DMS153 treated with DMSO at 0.1 percent for 48 hours (cell line): ENCODE measurements around the gene HTRA3.

Experiments used
- DNase-seq: peaks from one replicate; lab custom pipeline; 2025; ENCODE audit not compliant: unreplicated experiment; lab: John Stamatoyannopoulos, UW

The HTRA3 gene

GRCh38 chr4:8290701-8290970 is 21.1 kb downstream of the HTRA3 start:
- DNase-seq = no peak

GRCh38 chr4:8291036-8291682 is 21.6 kb downstream of the HTRA3 start:
- DNase-seq = no peak

- no peak for DNase-seq
These were observed 22.3 kb downstream of the HTRA3 start for GRCh38 chr4:8291701-8292477.

- DNase-seq = no peak
These were observed 23.0 kb downstream of the HTRA3 start for GRCh38 chr4:8292478-8293107.

DNA sequence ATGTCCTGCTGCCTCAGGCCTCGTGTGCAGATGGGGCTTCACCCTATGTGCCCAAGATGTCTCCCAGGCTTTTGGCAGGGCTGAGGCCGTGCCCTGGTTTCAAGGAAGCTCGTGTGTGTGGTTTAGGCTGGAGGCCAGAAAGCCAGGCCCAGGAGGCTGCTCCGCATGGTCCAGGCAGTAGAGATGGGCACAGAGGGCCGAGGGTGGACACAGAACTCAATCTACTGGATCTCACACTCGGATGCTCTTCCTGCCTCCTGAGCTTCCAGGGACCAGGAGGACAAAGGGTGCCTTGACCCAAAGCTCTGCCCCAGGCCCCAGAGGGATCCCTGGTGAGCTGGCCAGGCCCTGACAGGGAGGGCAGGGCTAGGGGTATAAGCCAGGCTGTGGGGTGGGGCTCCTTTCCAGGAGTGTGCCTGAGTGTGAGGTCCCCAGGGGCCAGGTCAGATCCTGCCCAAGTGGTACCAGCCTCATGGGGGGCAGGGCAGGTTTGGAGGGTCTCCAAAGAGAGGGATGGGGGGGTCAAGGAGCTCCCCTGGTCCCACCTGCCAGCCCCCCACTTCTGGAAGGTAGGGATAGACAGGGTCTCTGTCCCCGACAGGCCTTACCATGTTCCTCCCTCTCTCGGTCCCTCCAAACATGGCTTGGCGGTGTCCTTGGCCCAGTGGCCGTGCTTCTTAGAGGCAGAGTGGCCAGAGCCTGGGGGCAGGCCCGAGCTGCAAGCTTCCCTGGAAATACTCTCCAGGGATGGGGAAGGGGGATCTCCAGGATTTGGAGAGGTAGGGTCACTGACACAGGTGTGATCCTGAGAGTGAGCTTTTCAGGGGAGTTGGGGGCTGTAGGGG is 23.8 kb downstream of the HTRA3 start:
- DNase-seq = no peak

DNA sequence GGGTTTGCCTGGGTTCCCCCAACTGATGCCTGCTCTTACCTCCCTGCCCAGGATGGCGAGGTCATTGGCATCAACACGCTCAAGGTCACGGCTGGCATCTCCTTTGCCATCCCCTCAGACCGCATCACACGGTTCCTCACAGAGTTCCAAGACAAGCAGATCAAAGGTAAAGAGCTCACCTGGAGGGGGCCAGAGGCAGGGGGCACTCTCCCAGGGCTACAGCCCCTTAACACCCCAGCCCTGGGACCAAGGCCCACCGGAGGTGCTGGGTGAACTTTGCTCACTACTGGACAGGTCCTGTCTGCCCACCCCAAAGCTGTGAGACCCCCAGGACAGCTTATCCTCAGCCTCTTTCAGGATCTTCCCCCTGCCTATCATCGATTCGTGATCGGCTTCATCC is 24.5 kb downstream of the HTRA3 start:
- DNase-seq = no peak

GRCh38 chr4:8294775-8295174 is 25.2 kb downstream of the HTRA3 start:
- DNase-seq = no peak

GRCh38 chr4:8295471-8295870 is 25.9 kb downstream of the HTRA3 start:
- no peak for DNase-seq

GRCh38 chr4:8296491-8296890 is 26.9 kb downstream of the HTRA3 start:
- DNase-seq = no peak

- no peak for DNase-seq
These were observed 27.6 kb downstream of the HTRA3 start for GRCh38 chr4:8297141-8297601.

- DNase-seq = no peak
These were observed 28.3 kb downstream of the HTRA3 start for GRCh38 chr4:8297691-8298485.

- DNase-seq = no peak
These were observed 31.3 kb downstream of the HTRA3 start for GRCh38 chr4:8300832-8301231.

DNA sequence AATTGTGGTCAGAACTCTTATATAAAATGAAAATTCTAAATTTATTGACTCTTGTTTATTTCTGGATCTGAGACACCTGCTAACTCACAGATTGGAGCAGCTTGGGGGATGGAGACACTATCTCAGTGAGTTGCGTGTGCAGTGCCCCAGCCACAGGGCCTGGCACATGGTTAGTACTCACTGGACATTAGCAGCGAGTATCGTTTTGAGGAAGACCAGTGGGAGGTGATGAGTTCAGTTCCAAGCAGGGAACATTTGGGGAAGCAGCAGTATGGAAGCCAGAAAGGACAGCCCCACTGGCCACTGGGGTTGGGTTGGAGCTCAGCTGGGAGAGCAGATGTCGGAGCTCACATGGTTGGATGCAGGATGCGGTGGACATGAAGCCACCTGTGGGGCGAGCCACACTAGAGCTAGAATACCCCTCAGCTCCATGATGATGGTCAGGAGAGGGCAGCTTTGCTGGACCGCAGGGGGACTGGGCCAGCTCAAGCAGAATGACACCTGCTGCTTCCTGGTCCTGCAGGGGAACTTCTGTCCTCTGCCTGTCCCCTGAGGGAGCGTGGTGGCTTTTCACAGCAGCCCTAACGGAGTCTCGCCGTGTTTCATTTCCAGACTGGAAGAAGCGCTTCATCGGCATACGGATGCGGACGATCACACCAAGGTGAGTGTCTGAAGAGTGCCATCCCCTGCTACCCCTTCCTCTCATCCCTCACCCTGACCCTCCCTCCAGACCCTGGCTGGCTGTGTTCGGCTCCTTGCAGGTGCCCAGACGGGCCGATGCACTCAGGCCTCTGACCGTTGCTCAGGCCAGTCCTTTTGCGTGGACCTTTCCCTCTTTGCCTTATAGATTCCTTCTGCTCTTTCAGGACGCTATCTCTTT is 32.5 kb downstream of the HTRA3 start:
- no peak for DNase-seq

GRCh38 chr4:8303081-8303480 is 33.5 kb downstream of the HTRA3 start:
- no peak for DNase-seq

DNA sequence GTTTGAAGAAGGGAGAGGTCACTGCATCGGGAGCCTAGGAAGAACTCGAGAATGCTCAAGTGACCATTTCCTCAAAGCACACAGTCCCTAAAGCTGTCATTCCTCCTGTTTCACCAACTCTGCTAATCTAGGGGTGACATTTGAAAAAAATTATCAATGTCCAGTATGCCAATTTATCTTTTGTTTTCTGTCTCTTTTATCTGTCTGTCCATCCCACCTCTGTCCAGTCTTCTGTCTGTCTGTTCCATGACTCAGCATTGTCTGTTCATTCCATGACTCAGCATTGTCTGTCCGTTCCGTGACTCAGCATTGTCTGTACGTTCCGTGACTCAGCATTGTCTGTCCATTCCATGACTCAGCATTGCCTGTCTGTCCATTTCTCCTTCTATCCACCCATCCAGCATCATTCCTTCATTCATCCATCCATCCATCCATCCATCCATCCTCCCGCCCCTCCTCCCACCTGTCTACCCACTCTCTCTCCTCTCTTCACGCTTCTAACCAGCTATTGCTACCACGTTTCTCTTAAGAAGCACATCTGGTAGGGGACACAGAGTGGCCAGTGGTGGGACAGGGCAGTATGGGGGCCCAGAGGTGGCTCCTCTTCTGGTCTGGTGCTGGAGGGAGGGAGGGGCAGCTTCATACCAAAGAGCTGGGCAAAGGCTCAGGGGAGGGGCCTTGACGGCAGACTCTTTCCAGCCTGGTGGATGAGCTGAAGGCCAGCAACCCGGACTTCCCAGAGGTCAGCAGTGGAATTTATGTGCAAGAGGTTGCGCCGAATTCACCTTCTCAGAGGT is 34.1 kb downstream of the HTRA3 start:
- DNase-seq = no peak

DNA sequence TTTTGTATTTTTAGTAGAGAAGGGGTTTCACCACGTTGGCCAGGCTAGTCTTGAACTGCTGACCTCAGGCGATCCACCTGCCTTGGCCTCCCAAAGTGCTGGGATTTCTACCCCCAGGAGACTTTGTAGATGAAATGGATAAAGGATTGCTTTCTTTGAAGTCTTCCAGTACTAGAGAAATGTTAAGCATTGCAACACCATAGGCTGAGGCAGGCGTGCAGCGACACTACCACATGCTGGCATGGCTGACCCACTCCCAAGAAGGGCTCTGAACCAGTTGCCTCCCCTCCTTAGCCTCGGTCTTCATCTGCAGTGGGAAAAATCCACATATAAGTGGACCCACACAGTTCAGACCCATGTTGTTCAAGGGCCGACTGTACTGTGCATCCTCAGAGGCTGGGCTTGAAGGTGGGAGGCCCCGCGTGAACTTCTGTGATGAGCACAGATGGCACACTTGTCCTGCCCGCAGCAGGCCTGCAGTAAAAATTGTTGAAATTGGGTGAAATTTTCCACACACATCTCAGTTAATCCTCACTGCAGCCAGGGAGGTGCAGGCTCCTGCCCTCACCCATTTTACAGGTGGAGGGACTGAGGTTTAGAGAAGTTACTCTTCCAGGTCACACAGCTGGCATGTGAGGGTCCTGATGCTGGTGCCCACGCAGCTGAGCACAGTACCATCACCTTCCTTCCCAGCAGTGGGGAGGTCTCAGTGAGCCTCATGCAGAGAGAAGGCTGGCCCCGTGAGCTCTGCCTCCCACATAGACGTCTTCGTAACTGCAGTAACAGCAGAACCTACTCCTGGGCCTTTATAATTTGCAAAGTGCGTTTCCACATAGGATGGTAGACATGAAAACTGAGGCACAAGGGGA is 35.5 kb downstream of the HTRA3 start:
- DNase-seq = no peak

DNA sequence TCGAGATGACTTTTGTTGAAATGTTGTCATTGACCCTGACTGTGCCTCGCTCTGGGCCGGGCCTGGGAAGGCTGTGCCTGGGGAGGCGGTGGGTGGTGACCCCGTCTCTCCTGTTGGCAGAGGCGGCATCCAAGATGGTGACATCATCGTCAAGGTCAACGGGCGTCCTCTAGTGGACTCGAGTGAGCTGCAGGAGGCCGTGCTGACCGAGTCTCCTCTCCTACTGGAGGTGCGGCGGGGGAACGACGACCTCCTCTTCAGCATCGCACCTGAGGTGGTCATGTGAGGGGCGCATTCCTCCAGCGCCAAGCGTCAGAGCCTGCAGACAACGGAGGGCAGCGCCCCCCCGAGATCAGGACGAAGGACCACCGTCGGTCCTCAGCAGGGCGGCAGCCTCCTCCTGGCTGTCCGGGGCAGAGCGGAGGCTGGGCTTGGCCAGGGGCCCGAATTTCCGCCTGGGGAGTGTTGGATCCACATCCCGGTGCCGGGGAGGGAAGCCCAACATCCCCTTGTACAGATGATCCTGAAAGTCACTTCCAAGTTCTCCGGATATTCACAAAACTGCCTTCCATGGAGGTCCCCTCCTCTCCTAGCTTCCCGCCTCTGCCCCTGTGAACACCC is 36.4 kb downstream of the HTRA3 start:
- no peak for DNase-seq
